A549 (cell line): ENCODE measurements around the gene TIA1. TPM values are rescaled to one million over a fixed set of nuclear protein-coding genes. Genes with fewer than 3 reads are reported as not detected.

Experiments
- ATAC-seq, 2 experiments: fragments of 200-7000 bp in 1 of 2; fragments of >200 bp in 1 of 2; cut with Nextera tagmentation in 1 of 2; cut with Tn5 transposase in 1 of 2; 3 replicates each; pipeline versions ENCODE4 v1.8.0 to v1.9.1; 2018 to 2020; ENCODE audit warnings: mild to moderate bottlenecking in 1 of 2, moderate library complexity in 1 of 2
- CTCF ChIA-PET: fragments of 300-600 bp; sonication (Branson Sonifier 250); formaldehyde crosslinking; extraction: SDS; loops from one replicate; lab custom pipeline; 2021; ENCODE audit warnings: antibody characterized with exemption, inconsistent platforms; lab: Yijun Ruan, JAX
- POLR2A ChIA-PET: fragments of 350-600 bp; formaldehyde crosslinking; extraction: SDS; loops from one replicate; lab custom pipeline; 2021; ENCODE audit warnings: antibody characterized with exemption, inconsistent platforms; lab: Yijun Ruan, JAX
- DNase-seq, 2 experiments: peaks; one replicate each; pipeline versions ENCODE4 v3.0.0 to v3.0.0-alpha.2; 2011 to 2016; ENCODE audit warnings: low read depth in 1 of 2, low spot score in 1 of 2
- FAIRE-seq: peaks from 2 replicates; lab custom pipeline; 2011; peaks lifted over from hg19 to GRCh38; lab: Jason Lieb, UNC
- H3K27ac ChIP-seq, 2 experiments: fragments of >200 bp; sonication (Bioruptor Twin); formaldehyde crosslinking; 3 replicates each; pipeline ENCODE4 v1.5.1; 2016 to 2017
- H3K4me1 ChIP-seq: fragments of >200 bp; sonication (Bioruptor Twin); formaldehyde crosslinking; 3 replicates; pipeline ENCODE4 v1.6.1; 2016
- H3K4me2 ChIP-seq: fragments of >200 bp; sonication (Bioruptor Twin); formaldehyde crosslinking; 3 replicates; pipeline ENCODE4 v1.6.1; 2016
- H3K4me3 ChIP-seq: fragments of >200 bp; sonication (Bioruptor Twin); formaldehyde crosslinking; 3 replicates; pipeline ENCODE4 v1.5.1; 2016
- H3K9me3 ChIP-seq: fragments of >200 bp; sonication (Bioruptor Twin); formaldehyde crosslinking; 3 replicates; pipeline ENCODE4 v1.6.1; 2016
- CBX2 ChIP-seq: fragments of 200-600 bp; sonication (generic); IDR thresholded peaks from 2 replicates; pipeline ENCODE4 v1.6.1; 2016; ENCODE audit warnings: low read depth, mild to moderate bottlenecking, borderline replicate concordance
- CEBPB ChIP-seq, 2 experiments: fragments of >200 bp in 1 of 2; sonication (Bioruptor Twin) in 1 of 2; formaldehyde crosslinking in 1 of 2; IDR thresholded peaks; 2 replicates each; pipeline ENCODE4 v1.6.1; 2012 to 2016
- CHD2 ChIP-seq: fragments of 150-350 bp; IDR thresholded peaks from 2 replicates; pipeline ENCODE4 v1.6.1; 2014; ENCODE audit warnings: low read length; ENCODE audit not compliant: partially characterized antibody
- EHF ChIP-seq: fragments of 250-450 bp; sonication (Bioruptor Pico); IDR thresholded peaks from 2 replicates; pipeline ENCODE4 v1.5.0; 2020; ENCODE audit warnings: mild to moderate bottlenecking
- EHMT2 ChIP-seq: fragments of 200-600 bp; sonication (generic); IDR thresholded peaks from 2 replicates; pipeline ENCODE4 v1.6.1; 2016; ENCODE audit warnings: antibody characterized with exemption, low read depth, mild to moderate bottlenecking, moderate library complexity
- EP300 ChIP-seq, 2 experiments: fragments of >200 bp; sonication (Bioruptor Twin); formaldehyde crosslinking; IDR thresholded peaks; 2 replicates in 1 of 2; 3 replicates in 1 of 2; pipeline ENCODE4 v1.6.1; 2016 to 2017
- HDAC2 ChIP-seq: fragments of 200-600 bp; sonication (generic); IDR thresholded peaks from 2 replicates; pipeline ENCODE4 v1.6.1; 2016
- HEYL ChIP-seq: fragments of 250-450 bp; sonication (Bioruptor Pico); IDR thresholded peaks from 2 replicates; pipeline ENCODE4 v1.8.0; 2021; ENCODE audit warnings: mild to moderate bottlenecking, moderate library complexity
- HOXA7 ChIP-seq: fragments of 250-450 bp; sonication (Bioruptor Pico); IDR thresholded peaks from 2 replicates; pipeline ENCODE4 v1.5.0; 2020; ENCODE audit warnings: mild to moderate bottlenecking, moderate library complexity
- HOXB13 ChIP-seq: fragments of 250-450 bp; sonication (Bioruptor Pico); IDR thresholded peaks from 2 replicates; pipeline ENCODE4 v1.5.0; 2020; ENCODE audit warnings: low read depth, mild to moderate bottlenecking, moderate library complexity
- JUNB ChIP-seq: fragments of >200 bp; sonication (Bioruptor Twin); formaldehyde crosslinking; IDR thresholded peaks from 2 replicates; pipeline ENCODE4 v1.6.1; 2016
- KDM1A ChIP-seq: fragments of 200-600 bp; sonication (generic); IDR thresholded peaks from 2 replicates; pipeline ENCODE4 v1.6.1; 2016; ENCODE audit warnings: low read depth, mild to moderate bottlenecking
- KDM5A ChIP-seq: fragments of 200-600 bp; sonication (generic); IDR thresholded peaks from 2 replicates; pipeline ENCODE4 v1.6.1; 2016; ENCODE audit warnings: antibody characterized with exemption, mild to moderate bottlenecking
- MAFK ChIP-seq: fragments of 450-650 bp; IDR thresholded peaks from 2 replicates; pipeline ENCODE4 v1.6.1; 2014; ENCODE audit not compliant: partially characterized antibody
- MAZ ChIP-seq: fragments of 150-350 bp; IDR thresholded peaks from 2 replicates; pipeline ENCODE4 v1.6.1; 2014; ENCODE audit warnings: antibody characterized with exemption, low read depth, low read length, borderline replicate concordance
- MYC ChIP-seq: IDR thresholded peaks from 2 replicates; pipeline ENCODE4 v1.6.1; 2012; ENCODE audit warnings: mild to moderate bottlenecking, inconsistent platforms, low read length, improper control_type of control experiment, borderline replicate concordance
- NPAS2 ChIP-seq: fragments of 250-450 bp; sonication (Bioruptor Pico); IDR thresholded peaks from 2 replicates; pipeline ENCODE4 v1.8.0; 2022; ENCODE audit warnings: mild to moderate bottlenecking, moderate library complexity, borderline replicate concordance
- PBX3 ChIP-seq: IDR thresholded peaks from 2 replicates; pipeline ENCODE4 v1.6.1; 2012
- PHF8 ChIP-seq: fragments of 200-600 bp; sonication (generic); IDR thresholded peaks from 2 replicates; pipeline ENCODE4 v1.6.1; 2016; ENCODE audit warnings: low read depth, mild to moderate bottlenecking, antibody characterized with exemption, moderate library complexity, borderline replicate concordance
- POLR2AphosphoS2 ChIP-seq: conservative IDR thresholded peaks from 2 replicates; pipeline ENCODE4 v1.6.1; 2012; ENCODE audit warnings: low read length, improper control_type of control experiment, inconsistent platforms
- RAD21 ChIP-seq, 2 experiments: fragments of >200 bp in 1 of 2; sonication (Bioruptor Twin) in 1 of 2; formaldehyde crosslinking in 1 of 2; IDR thresholded peaks in 1 of 2; conservative IDR thresholded peaks in 1 of 2; 2 replicates in 1 of 2; 3 replicates in 1 of 2; pipeline ENCODE4 v1.6.1; 2012 to 2018; ENCODE audit warnings: inconsistent platforms in 1 of 2
- RARB ChIP-seq: fragments of 250-450 bp; sonication (Bioruptor Pico); IDR thresholded peaks from 2 replicates; pipeline ENCODE4 v1.8.0; 2021; ENCODE audit warnings: mild to moderate bottlenecking, moderate library complexity
- RCOR1 ChIP-seq: fragments of 150-350 bp; IDR thresholded peaks from 2 replicates; pipeline ENCODE4 v1.6.1; 2014; ENCODE audit warnings: antibody characterized with exemption, low read length, low read depth
- RNF2 ChIP-seq: fragments of 200-600 bp; sonication (generic); IDR thresholded peaks from 2 replicates; pipeline ENCODE4 v1.6.1; 2016; ENCODE audit warnings: low read depth, mild to moderate bottlenecking, antibody characterized with exemption, moderate library complexity, borderline replicate concordance
- SREBF2 ChIP-seq: fragments of 450-650 bp; IDR thresholded peaks from 2 replicates; pipeline ENCODE4 v1.6.1; 2014; ENCODE audit warnings: mild to moderate bottlenecking, moderate library complexity
- TFCP2L1 ChIP-seq: fragments of 250-450 bp; sonication (Bioruptor Pico); IDR thresholded peaks from 2 replicates; pipeline ENCODE4 v1.5.0; 2021; ENCODE audit warnings: mild to moderate bottlenecking
- ZC3H11A ChIP-seq: fragments of 450-650 bp; IDR thresholded peaks from 2 replicates; pipeline ENCODE4 v1.6.1; 2014; ENCODE audit warnings: antibody characterized with exemption, mild to moderate bottlenecking
- ZFP36 ChIP-seq: fragments of 450-650 bp; IDR thresholded peaks from 2 replicates; pipeline ENCODE4 v1.6.1; 2014; ENCODE audit warnings: borderline replicate concordance; ENCODE audit not compliant: partially characterized antibody
- ZNF302 ChIP-seq: fragments of 250-450 bp; sonication (Bioruptor Pico); IDR thresholded peaks from 2 replicates; pipeline ENCODE4 v1.9.0; 2021; ENCODE audit warnings: inconsistent platforms, mild to moderate bottlenecking, moderate library complexity
- ZSCAN20 ChIP-seq: fragments of 250-450 bp; sonication (Bioruptor Pico); IDR thresholded peaks from 2 replicates; pipeline ENCODE4 v1.8.0; 2022; ENCODE audit warnings: mild to moderate bottlenecking, moderate library complexity
- WGBS: methylation state at CpG from one replicate; pipeline ENCODE4 v1.1.6; 2017; ENCODE audit errors: missing lambda C conversion rate; 5-methylcytosine and 5-hydroxymethylcytosine counted together
- polyA plus RNA-seq, 4 experiments: library from polyadenylated mRNA; depleted of rRNA in 3 of 4; stranded (reverse); fragments of >200 nt; fragmentation: RNase III in 1 of 4; extraction: RNeasy Plus Mini Kit Qiagen cat#74134 plus additional on column Dnase treatment in 1 of 4; gene quantifications; 2 replicates in 3 of 4; 3 replicates in 1 of 4; pipeline ENCODE4 v1.2.3, GENCODE V29; 2011 to 2017

TIA1 gene
- polyA plus RNA-seq, 2 of the 4 experiments (the other 2 are of a cell fraction): 59.5 to 173 TPM

GRCh38 chr2:70212298-70212932, 36.0 kb downstream of the TIA1 start:
- FAIRE-seq: no peak
- ATAC-seq: no peak
- Histone ChIP-seq H3K4me2 (no peak overlapping the region), H3K27ac (no peak overlapping the region), H3K4me1 (0 out of 3 replicates have a peak, but pooled peaks cover 4% of the 10 kb centered on the region), H3K4me3 (no peak overlapping the region), H3K9me3 (no peaks in the 10 kb centered on the region)
- DNase-seq: no peak
- ChIA-PET CTCF (interaction anchor here (0.6 to 1.1 kb wide), 4 partner anchors 21 to 777 kb away, joined by 3 to 7 read pairs (median 3); partner anchors contain the start of gene C2orf42), POLR2A (interaction anchor here (1.4 kb wide), 1 partner anchor 22 kb away, joined by 6 read pairs; the partner anchor contains the start of gene C2orf42)
- 88% methylated on average over 3 of the region's 3 CpGs for WGBS
- TF ChIP-seq EP300 (IDR thresholded peaks at IDR 0.05): no peak
- no peak for TF ChIP-seq RNF2
- no peak for TF ChIP-seq HEYL (CRISPR knock-in tag)
- 0 out of 4 replicates have a peak, but pooled peaks of 1 of the 2 experiments have one; percentile 13 for TF ChIP-seq CEBPB (IDR thresholded peaks at IDR 0.05)
- no peak for TF ChIP-seq HOXB13 (CRISPR knock-in tag)

GRCh38 chr2:70211595-70211994, 36.8 kb downstream of the TIA1 start:
- 93% methylated on average over 2 of the region's 2 CpGs for WGBS
- DNase-seq (no peak), ATAC-seq (no peak), FAIRE-seq (peak; percentile 90)
- no peak overlapping the region for H3K4me3 ChIP-seq
- H3K9me3 ChIP-seq: no peaks in the 10 kb centered on the region
- ChIA-PET CTCF (interaction anchor here (0.6 to 1.2 kb wide), 2 partner anchors 12 to 62 kb away, joined by 3 read pairs; no protein-coding TSS in a partner anchor), POLR2A (no interaction called here)
- no peak overlapping the region for H3K4me2 ChIP-seq
- no peak overlapping the region for H3K27ac ChIP-seq
- H3K4me1 ChIP-seq: 0 out of 3 replicates have a peak, but pooled peaks cover 4% of the 10 kb centered on the region
- TF ChIP-seq MAFK (peak; percentile 59), MYC (no peak), HOXA7 (CRISPR knock-in tag) (no peak), KDM5A (no peak), ZFP36 (no peak)

GRCh38 chr2:70204452-70204851, 44.0 kb downstream of the TIA1 start:
- TF ChIP-seq EHF (CRISPR knock-in tag): no peak
- no peak for TF ChIP-seq RARB (CRISPR knock-in tag)
- no peak for TF ChIP-seq JUNB
- no peak for TF ChIP-seq RCOR1
- TF ChIP-seq CBX2: no peak
- TF ChIP-seq KDM5A: no peak
- no peak for TF ChIP-seq POLR2AphosphoS2
- TF ChIP-seq CHD2: no peak
- TF ChIP-seq KDM1A: no peak
- TF ChIP-seq HDAC2: no peak
- no peak for DNase-seq
- no peak for ATAC-seq
- CTCF ChIA-PET: interaction anchor here (0.9 to 1.3 kb wide), 2 partner anchors 11 to 20 kb away, joined by 3 read pairs; no protein-coding TSS in a partner anchor
- 96% methylated on average over 8 of the region's 8 CpGs for WGBS
- no peak for FAIRE-seq
- Histone ChIP-seq H3K4me3 (no peak overlapping the region), H3K4me1 (no peaks in the 10 kb centered on the region), H3K4me2 (no peak overlapping the region), H3K27ac (no peak overlapping the region), H3K9me3 (no peaks in the 10 kb centered on the region)
- POLR2A ChIA-PET: interaction anchor here (0.9 kb wide), 1 partner anchor 13 kb away, joined by 4 read pairs; the partner anchor contains the start of gene C2orf42

GRCh38 chr2:70203086-70203485, 45.3 kb downstream of the TIA1 start:
- ATAC-seq (peak; percentile 35 to 60; a peak in 4 of 6 replicates), DNase-seq (no peak), FAIRE-seq (no peak)
- H3K4me2 ChIP-seq: no peak overlapping the region
- 43% methylated on average over 5 of the region's 5 CpGs for WGBS
- H3K4me1 ChIP-seq: no peaks in the 10 kb centered on the region
- CTCF ChIA-PET: no interaction called here
- no peaks in the 10 kb centered on the region for H3K9me3 ChIP-seq
- no peak overlapping the region for H3K4me3 ChIP-seq
- H3K27ac ChIP-seq: no peak overlapping the region
- POLR2A ChIA-PET: interaction anchor here (1.5 kb wide), 1 partner anchor 12 kb away, joined by 4 read pairs; the partner anchor contains the start of gene C2orf42
- TF ChIP-seq ZNF302 (CRISPR knock-in tag) (no peak), MAZ (no peak), CEBPB (IDR thresholded peaks at IDR 0.05) (no peak), PHF8 (no peak), SREBF2 (no peak), HOXB13 (CRISPR knock-in tag) (no peak), ZC3H11A (no peak), ZSCAN20 (no peak), EHMT2 (no peak), RAD21 (conservative IDR thresholded peaks at IDR 0.05 in 1 of 2, IDR thresholded peaks at IDR 0.05 in 1 of 2) (no peak), CBX2 (no peak), NPAS2 (no peak), HEYL (CRISPR knock-in tag) (no peak), TFCP2L1 (CRISPR knock-in tag) (no peak), PBX3 (no peak)
